GM12878 (cell line): ENCODE data around the gene PRPS1. TPM values are rescaled to one million over a fixed set of nuclear protein-coding genes. Genes with fewer than 3 reads are reported as not detected.

Source experiments
- ATAC-seq: fragments of 200-7000 bp; cut with Tn5 transposase; 3 replicates; pipeline ENCODE4 v1.9.1; 2020; ENCODE audit warnings: mild to moderate bottlenecking, moderate library complexity
- BruUV-seq: library from RNA; stranded (reverse); fragments of 400-500 nt; replicated peaks from 2 replicates; lab custom pipeline; 2021; lab: Mats Ljungman, UMichigan
- CTCF ChIA-PET: fragments of 300-600 bp; sonication (Branson Sonifier 250); formaldehyde crosslinking; extraction: SDS; loops from one replicate; lab custom pipeline; 2021; ENCODE audit warnings: inconsistent platforms; lab: Yijun Ruan, JAX
- POLR2A ChIA-PET: fragments of 350-600 bp; formaldehyde crosslinking; extraction: SDS; loops from one replicate; lab custom pipeline; 2021; ENCODE audit warnings: inconsistent platforms; lab: Charles Lee
- RAD21 ChIA-PET: fragments of 300-600 bp; sonication (Branson Sonifier 250); formaldehyde crosslinking; loops from one replicate; lab custom pipeline; 2023; ENCODE audit warnings: antibody characterized with exemption; ENCODE audit not compliant: unreplicated experiment; lab: Charles Lee
- SMC1A ChIA-PET: fragments of 300-600 bp; sonication (Branson Sonifier 250); formaldehyde crosslinking; loops from one replicate; lab custom pipeline; 2023; ENCODE audit not compliant: unreplicated experiment, uncharacterized antibody; lab: Charles Lee
- DNase-seq: peaks from one replicate; pipeline ENCODE4 v3.0.0-alpha.2; 2011; ENCODE audit warnings: low read depth, low spot score
- FAIRE-seq: peaks from 3 replicates; lab custom pipeline; 2011; peaks lifted over from hg19 to GRCh38; lab: Jason Lieb, UNC
- H2AFZ ChIP-seq: 2 replicates; pipeline ENCODE4 v1.6.0; 2011; ENCODE audit warnings: low read depth, low read length, control low read depth; ENCODE audit not compliant: control insufficient read depth
- H3K27ac ChIP-seq: 2 replicates; pipeline ENCODE4 v1.5.1; 2011; ENCODE audit warnings: control low read depth; ENCODE audit not compliant: control insufficient read depth, insufficient read depth
- H3K27me3 ChIP-seq, 2 experiments: replicated peaks in 1 of 2; 2 replicates each; pipeline versions ENCODE4 v1.6.0 to v1.6.1; 2011; ENCODE audit warnings: low read length in 1 of 2; ENCODE audit not compliant: control insufficient read depth in 2 of 2, insufficient read depth in 2 of 2
- H3K36me3 ChIP-seq, 2 experiments: 2 replicates each; pipeline ENCODE4 v1.5.1; 2011; ENCODE audit warnings: low read length in 1 of 2; ENCODE audit not compliant: control insufficient read depth in 2 of 2, insufficient read depth in 2 of 2
- H3K4me1 ChIP-seq: 2 replicates; pipeline ENCODE4 v1.6.1; 2011; ENCODE audit warnings: mild to moderate bottlenecking, low read length, moderate library complexity, mixed read lengths; ENCODE audit not compliant: control insufficient read depth, insufficient read depth
- H3K4me2 ChIP-seq: 2 replicates; pipeline ENCODE4 v1.6.0; 2011; ENCODE audit warnings: control low read depth; ENCODE audit not compliant: control insufficient read depth, insufficient read depth
- H3K4me3 ChIP-seq: fragments of 200-600 bp; sonication (generic); 2 replicates; pipeline ENCODE4 v1.5.1; 2016
- H3K79me2 ChIP-seq: 2 replicates; pipeline ENCODE4 v1.6.0; 2011; ENCODE audit warnings: low read length; ENCODE audit not compliant: control insufficient read depth, insufficient read depth
- H3K9ac ChIP-seq: 2 replicates; pipeline ENCODE4 v1.8.0; 2011; ENCODE audit warnings: low read length, control low read depth, mixed read lengths; ENCODE audit not compliant: control insufficient read depth, insufficient read depth
- H3K9me3 ChIP-seq: replicated peaks from 3 replicates; pipeline ENCODE4 v1.5.1; 2011; ENCODE audit warnings: mild to moderate bottlenecking, low read length; ENCODE audit not compliant: control insufficient read depth, insufficient read depth
- H4K20me1 ChIP-seq: 2 replicates; pipeline ENCODE4 v1.6.0; 2011; ENCODE audit not compliant: control insufficient read depth, insufficient read depth
- ASH2L ChIP-seq: fragments of 300-600, 200-600 bp; sonication (generic); IDR thresholded peaks from 2 replicates; pipeline ENCODE4 v1.6.1; 2017; ENCODE audit warnings: low read depth, mild to moderate bottlenecking, borderline replicate concordance
- BACH1 ChIP-seq: fragments of 450-650 bp; IDR thresholded peaks from 2 replicates; pipeline ENCODE4 v1.6.1; 2017; ENCODE audit warnings: mild to moderate bottlenecking, borderline replicate concordance
- BCL11A ChIP-seq: IDR thresholded peaks from 2 replicates; pipeline ENCODE4 v1.6.1; 2011; ENCODE audit warnings: low read depth, low read length
- CBFB ChIP-seq: IDR thresholded peaks from 2 replicates; pipeline ENCODE4 v1.6.1; 2016; ENCODE audit warnings: antibody characterized with exemption, low read depth
- CREB1 ChIP-seq: IDR thresholded peaks from 2 replicates; pipeline ENCODE4 v1.6.1; 2012; ENCODE audit warnings: low read depth, mild to moderate bottlenecking, inconsistent platforms
- FOS ChIP-seq: IDR thresholded peaks from 3 replicates; pipeline ENCODE4 v1.6.1; 2011; ENCODE audit warnings: borderline replicate concordance; ENCODE audit not compliant: insufficient read length; ENCODE audit errors: extremely low read depth
- GABPA ChIP-seq: IDR thresholded peaks from 2 replicates; pipeline ENCODE4 v1.6.1; 2014; ENCODE audit warnings: antibody characterized with exemption, low read depth, mild to moderate bottlenecking, inconsistent platforms
- GATAD2B ChIP-seq: fragments of 450-650 bp; conservative IDR thresholded peaks from 2 replicates; pipeline ENCODE4 v1.6.1; 2017; ENCODE audit warnings: low read depth, mild to moderate bottlenecking, moderate library complexity
- HDAC2 ChIP-seq: fragments of 200-600 bp; sonication (generic); IDR thresholded peaks from 2 replicates; pipeline ENCODE4 v1.6.1; 2017
- HDAC6 ChIP-seq: fragments of 200-600 bp; sonication (generic); IDR thresholded peaks from one replicate; pipeline ENCODE4 v1.8.0; 2017; ENCODE audit warnings: antibody characterized with exemption; ENCODE audit not compliant: unreplicated experiment
- IKZF2 ChIP-seq, 2 experiments: fragments of 450-650 bp; IDR thresholded peaks; 2 replicates each; pipeline ENCODE4 v1.6.1; 2017; ENCODE audit warnings: mild to moderate bottlenecking in 2 of 2, moderate library complexity in 2 of 2
- JUND ChIP-seq: IDR thresholded peaks from 2 replicates; pipeline ENCODE4 v1.6.1; 2012; ENCODE audit warnings: low read depth, mild to moderate bottlenecking, low read length, improper control_type of control experiment, moderate library complexity
- NRF1 ChIP-seq: conservative IDR thresholded peaks from 2 replicates; pipeline ENCODE4 v1.6.1; 2011; ENCODE audit warnings: mild to moderate bottlenecking, low read depth, low read length, improper control_type of control experiment
- RUNX3 ChIP-seq: IDR thresholded peaks from 2 replicates; pipeline ENCODE4 v1.6.1; 2012; ENCODE audit warnings: low read length, inconsistent platforms
- SKIL ChIP-seq: fragments of 450-650 bp; IDR thresholded peaks from 2 replicates; pipeline ENCODE4 v1.6.1; 2017; ENCODE audit warnings: mild to moderate bottlenecking, low read depth, inconsistent platforms; ENCODE audit not compliant: poor library complexity, severe bottlenecking
- SP1 ChIP-seq: IDR thresholded peaks from one replicate; pipeline ENCODE4 v1.6.1; 2011; ENCODE audit warnings: low read depth, low read length
- SREBF2 ChIP-seq: IDR thresholded peaks from 2 replicates; pipeline ENCODE4 v1.6.1; 2012; ENCODE audit warnings: mild to moderate bottlenecking, low read length
- TARDBP ChIP-seq: IDR thresholded peaks from 2 replicates; pipeline ENCODE4 v1.6.1; 2016; ENCODE audit warnings: borderline replicate concordance
- USF1 ChIP-seq: IDR thresholded peaks from 2 replicates; pipeline ENCODE4 v1.6.1; 2011; ENCODE audit warnings: borderline replicate concordance, low read depth, mild to moderate bottlenecking, moderate library complexity, mixed read lengths, low read length; ENCODE audit not compliant: insufficient read depth; ENCODE audit errors: extremely low read length
- YY1 ChIP-seq: IDR thresholded peaks from 2 replicates; pipeline ENCODE4 v1.6.1; 2011; ENCODE audit warnings: low read depth, mild to moderate bottlenecking, low read length
- ZNF24 ChIP-seq: fragments of 450-650 bp; IDR thresholded peaks from 2 replicates; pipeline ENCODE4 v1.6.1; 2017; ENCODE audit warnings: antibody characterized with exemption, mild to moderate bottlenecking
- WGBS: methylation state at CpG from one replicate; pipeline ENCODE4 v1.1.6; 2016; ENCODE audit warnings: low lambda C conversion rate; ENCODE audit not compliant: insufficient replicate concordance, insufficient coverage; ENCODE audit errors: missing lambda C conversion rate; 5-methylcytosine and 5-hydroxymethylcytosine counted together
- in situ Hi-C: fragments of 300-500 bp; cut with MboI; formaldehyde crosslinking; loops from 9 replicates; pipeline ENCODE4 v1.14.3; 2018; ENCODE audit warnings: mixed read lengths
- intact Hi-C: fragments of 100-400 bp; cut with micrococcal nuclease; formaldehyde crosslinking; loops from one replicate; pipeline ENCODE4 v1.14.2; 2022; ENCODE audit not compliant: unreplicated experiment
- polyA plus RNA-seq, 11 experiments: library from polyadenylated mRNA; depleted of rRNA in 4 of 11; unstranded in 6 of 11; stranded (reverse) in 5 of 11; fragments of >200 nt; fragmentation: Nextera tagmentation in 4 of 11; fragmentation: Illumina TruSeq in 1 of 11; extraction: Ambion mirVana in 4 of 11; extraction: Trizol in 1 of 11; gene quantifications; 1 replicate in 1 of 11; 2 replicates in 10 of 11; pipeline versions ENCODE4 v1.2.1 to v1.2.3, GENCODE V29; 2011 to 2016; ENCODE audit warnings: inconsistent platforms in 2 of 11, missing spikeins in 2 of 11, low read depth in 1 of 11
- total RNA-seq, 4 experiments: library from RNA; depleted of rRNA in 3 of 4; stranded (reverse); fragments of >200 nt in 3 of 4; fragmentation: Illumina TruSeq in 1 of 4; extraction: Trizol in 1 of 4; gene quantifications; 2 replicates each; pipeline versions ENCODE4 v1.2.1 to v1.2.3, GENCODE V29; 2013 to 2021

The PRPS1 gene
- total and polyA plus RNA-seq, 10 of the 15 experiments (the other 5 are each of a cell fraction or from before 2014, with no cell fraction given), result 26.5 to 86.5 (median 61.1) TPM

- no peak for TF ChIP-seq NRF1
Observed at GRCh38 chrX:107666931-107667330, 38.6 kb downstream of the PRPS1 start (continued).

- Histone ChIP-seq H4K20me1 (no peaks in the 10 kb centered on the region), H3K27ac (no peak overlapping the region), H3K36me3 (no peaks in the 10 kb centered on the region; a peak in 1 of 4 replicates), H3K9ac (no peak overlapping the region), H3K4me1 (no peaks in the 10 kb centered on the region), H3K4me3 (no peak overlapping the region), H3K9me3 (no peaks in the 10 kb centered on the region), H3K79me2 (no peaks in the 10 kb centered on the region), H3K27me3 (no peaks in the 10 kb centered on the region), H2AFZ (no peak overlapping the region), H3K4me2 (no peak overlapping the region)
- no peak for ATAC-seq
- in situ Hi-C loops, result loop anchor here (10.0 kb wide), 1 partner anchor 227 kb away; no protein-coding TSS in a partner anchor
- ChIA-PET SMC1A (interaction anchor here (15.8 kb wide), 1 partner anchor 111 kb away, joined by 149 read pairs; the partner anchor contains the start of genes NCBP2L and TSC22D3), RAD21 (interaction anchor here (0.6 kb wide), 1 partner anchor 446 kb away, joined by 3 read pairs; no protein-coding TSS in a partner anchor), POLR2A (no interaction called here), CTCF (interaction anchor here (4.4 kb wide), 1 partner anchor 9 kb away, joined by 32 read pairs; no protein-coding TSS in a partner anchor)
- no peak for FAIRE-seq
- TF ChIP-seq ASH2L (no peak), GABPA (no peak), CREB1 (no peak), JUND (no peak), FOS (no peak), SKIL (no peak), CBFB (no peak), GATAD2B (no peak), USF1 (no peak), SREBF2 (no peak), YY1 (no peak), HDAC2 (no peak), BACH1 (no peak), SP1 (no peak), HDAC6 (no peak), RUNX3 (no peak), IKZF2 (IDR thresholded peaks at IDR 0.05) (no peak), TARDBP (no peak), BCL11A (no peak), ZNF24 (no peak)
- DNase-seq, result no peak
- no TSS peak for BruUV-seq
- intact Hi-C loops, result no loop called here
- WGBS, result 15% methylated on average over 1 of the region's 1 CpG
Observed at GRCh38 chrX:107667426-107667825, 39.1 kb downstream of the PRPS1 start.
